ENCODE results near the gene CAV3.

CAV3 gene

GRCh38 chr3:8765528-8765927 lies 31.9 kb downstream of the CAV3 start (continued):
- TF ChIP-seq ZNF623 (tag by site-specific recombination; IDR thresholded peaks at IDR 0.05) = no peak
- TF ChIP-seq ZNF747 (tag by site-specific recombination; IDR thresholded peaks at IDR 0.05) = no peak
- TF ChIP-seq ZNF785 (tag by site-specific recombination; IDR thresholded peaks at IDR 0.05) = no peak
- no peak for TF ChIP-seq OSR2 (tag by site-specific recombination; IDR thresholded peaks at IDR 0.05)
- TF ChIP-seq, protein P1, sequence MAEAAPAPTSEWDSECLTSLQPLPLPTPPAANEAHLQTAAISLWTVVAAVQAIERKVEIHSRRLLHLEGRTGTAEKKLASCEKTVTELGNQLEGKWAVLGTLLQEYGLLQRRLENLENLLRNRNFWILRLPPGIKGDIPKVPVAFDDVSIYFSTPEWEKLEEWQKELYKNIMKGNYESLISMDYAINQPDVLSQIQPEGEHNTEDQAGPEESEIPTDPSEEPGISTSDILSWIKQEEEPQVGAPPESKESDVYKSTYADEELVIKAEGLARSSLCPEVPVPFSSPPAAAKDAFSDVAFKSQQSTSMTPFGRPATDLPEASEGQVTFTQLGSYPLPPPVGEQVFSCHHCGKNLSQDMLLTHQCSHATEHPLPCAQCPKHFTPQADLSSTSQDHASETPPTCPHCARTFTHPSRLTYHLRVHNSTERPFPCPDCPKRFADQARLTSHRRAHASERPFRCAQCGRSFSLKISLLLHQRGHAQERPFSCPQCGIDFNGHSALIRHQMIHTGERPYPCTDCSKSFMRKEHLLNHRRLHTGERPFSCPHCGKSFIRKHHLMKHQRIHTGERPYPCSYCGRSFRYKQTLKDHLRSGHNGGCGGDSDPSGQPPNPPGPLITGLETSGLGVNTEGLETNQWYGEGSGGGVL (tag by site-specific recombination; IDR thresholded peaks at IDR 0.05) = no peak
- no peak for TF ChIP-seq PBX3 (CRISPR knock-in tag; IDR thresholded peaks at IDR 0.05)
- no peak for TF ChIP-seq ZNF132 (tag by site-specific recombination; IDR thresholded peaks at IDR 0.05; ENCODE audit: borderline replicate concordance)

- Histone ChIP-seq H3K4me3 (ENCODE audit: low read depth, low read length) (no peak overlapping the region), H3K36me3 (ENCODE audit: control insufficient read depth in 2 of 2, insufficient read depth in 1 of 2, low read length in 2 of 2) (no peaks in the 10 kb centered on the region), H3K9me3 (ENCODE audit: control insufficient read depth, insufficient read depth, low read depth, low read length) (no peaks in the 10 kb centered on the region), H3K4me1 (ENCODE audit: control insufficient read depth, insufficient read depth, low read length) (no peaks in the 10 kb centered on the region), H3K27ac (ENCODE audit: extremely low read depth, low read depth, low read length) (no peak overlapping the region)
- POLR2A ChIA-PET = interaction anchor here (0.5 kb wide), 1 partner anchor 826 kb away, joined by 3 read pairs; no protein-coding TSS in a partner anchor
- CTCF ChIA-PET = interaction anchor here (0.7 to 1.0 kb wide), 2 partner anchors 101 to 434 kb away, joined by 4 to 7 read pairs; no protein-coding TSS in a partner anchor
- no peak for TF ChIP-seq ZNF48 (tag by site-specific recombination; IDR thresholded peaks at IDR 0.05)
- TF ChIP-seq ZFP41 (tag by site-specific recombination; IDR thresholded peaks at IDR 0.05; ENCODE audit: borderline replicate concordance) = no peak
- no peak for TF ChIP-seq ZNF548 (tag by site-specific recombination; IDR thresholded peaks at IDR 0.05)
- TF ChIP-seq KLF1 (tag by site-specific recombination; IDR thresholded peaks at IDR 0.05) = no peak
- no peak for TF ChIP-seq ZNF280D (tag by site-specific recombination; IDR thresholded peaks at IDR 0.05)
Measured at GRCh38 chr3:8766148-8766547, 32.5 kb downstream of the CAV3 start.

DNA sequence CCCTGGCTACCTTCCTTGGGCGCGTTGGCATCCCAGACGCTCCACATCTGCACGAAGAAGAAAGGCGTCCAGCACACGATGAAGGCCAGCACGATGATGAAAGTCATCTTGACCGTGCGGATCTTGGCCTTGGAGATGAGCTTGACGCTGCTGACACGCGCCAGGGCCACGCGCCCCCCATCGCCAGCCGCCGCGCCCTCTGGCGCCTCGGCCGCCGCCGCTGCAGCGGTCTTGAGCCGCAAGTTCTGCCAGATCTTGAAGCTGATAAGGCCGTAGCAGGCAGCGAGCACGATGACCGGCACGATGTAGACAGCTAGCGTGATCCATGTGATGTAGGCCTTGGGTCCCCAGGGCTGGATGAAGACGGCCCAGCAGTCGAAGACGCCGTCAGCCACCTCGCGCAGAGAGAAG lies 33.7 kb downstream of the CAV3 start:
- TF ChIP-seq ZNF654 (tag by site-specific recombination; IDR thresholded peaks at IDR 0.05; ENCODE audit: low read depth) = no peak
- TF ChIP-seq KLF16 (tag by site-specific recombination; IDR thresholded peaks at IDR 0.05) = no peak
- TF ChIP-seq ZBTB8A (tag by site-specific recombination; IDR thresholded peaks at IDR 0.05) = no peak
- no peak for TF ChIP-seq ZNF19 (tag by site-specific recombination; IDR thresholded peaks at IDR 0.05; ENCODE audit: low read depth)
- TF ChIP-seq ZNF248 (tag by site-specific recombination; IDR thresholded peaks at IDR 0.05) = no peak
- no peak for TF ChIP-seq GLIS2 (tag by site-specific recombination; IDR thresholded peaks at IDR 0.05)
- TF ChIP-seq ZSCAN18 (tag by site-specific recombination; IDR thresholded peaks at IDR 0.05) = no peak
- CTCF ChIA-PET = no interaction called here
- no peaks in the 10 kb centered on the region for H3K4me1 ChIP-seq (ENCODE audit: control insufficient read depth, insufficient read depth, low read length)
- no peaks in the 10 kb centered on the region for H3K36me3 ChIP-seq (ENCODE audit: control insufficient read depth in 2 of 2, insufficient read depth in 1 of 2, low read length in 2 of 2)
- H3K27ac ChIP-seq (ENCODE audit: extremely low read depth, low read depth, low read length) = no peak overlapping the region
- POLR2A ChIA-PET = no interaction called here
- H3K9me3 ChIP-seq (ENCODE audit: control insufficient read depth, insufficient read depth, low read depth, low read length) = no peaks in the 10 kb centered on the region
- H3K4me3 ChIP-seq (ENCODE audit: low read depth, low read length) = no peak overlapping the region
